LNCaP clone FGC (cell line): ENCODE data around the gene TANGO6.
A peak's percentile ranks its signal among the peaks of the same experiment; 100 is the strongest.

Experiments used
- DNase-seq: peaks from one replicate; pipeline ENCODE4 v3.0.0-alpha.2; 2011; ENCODE audit warnings: low read depth
- H3K4me3 ChIP-seq: 2 replicates; pipeline ENCODE4 v1.5.1; 2011; ENCODE audit warnings: mild to moderate bottlenecking, low read depth, low read length, control low read depth
- CTCF ChIP-seq: IDR thresholded peaks from 2 replicates; pipeline ENCODE4 v1.5.1; 2012; ENCODE audit warnings: mild to moderate bottlenecking; ENCODE audit not compliant: control insufficient read depth, insufficient read depth; ENCODE audit errors: extremely low read depth

TANGO6 gene

GRCh38 chr16:68994324-68994723, 151.0 kb downstream of the TANGO6 start:
- H3K4me3 ChIP-seq, result no peak overlapping the region
- no peak for DNase-seq
- TF ChIP-seq CTCF, result no peak

- 0 out of 2 replicates have a peak, but pooled peaks have one; percentile 11 for TF ChIP-seq CTCF
- H3K4me3 ChIP-seq, result no peak overlapping the region
- peak; percentile 8 for DNase-seq
Observed at GRCh38 chr16:68995011-68995504, 151.7 kb downstream of the TANGO6 start.

- DNase-seq, result no peak
- TF ChIP-seq CTCF, result no peak
- H3K4me3 ChIP-seq, result no peak overlapping the region
Observed at GRCh38 chr16:68997564-68997963, 154.2 kb downstream of the TANGO6 start.

- TF ChIP-seq CTCF, result no peak
- no peak for DNase-seq
- no peak overlapping the region for H3K4me3 ChIP-seq
Observed at GRCh38 chr16:68999114-68999513, 155.8 kb downstream of the TANGO6 start.

- no peak for TF ChIP-seq CTCF
- no peak for DNase-seq
- no peak overlapping the region for H3K4me3 ChIP-seq
Observed at GRCh38 chr16:69003500-69003899, 160.2 kb downstream of the TANGO6 start.

GRCh38 chr16:69005641-69006355, 162.5 kb downstream of the TANGO6 start:
- DNase-seq, result no peak
- TF ChIP-seq CTCF, result no peak
- no peak overlapping the region for H3K4me3 ChIP-seq

- no peak for DNase-seq
- TF ChIP-seq CTCF, result no peak
- H3K4me3 ChIP-seq, result no peak overlapping the region
Observed at GRCh38 chr16:69012906-69013305, 169.6 kb downstream of the TANGO6 start.
